Measurements from ENCODE around the gene GRK4.
"Not testable (repeated sequence)": the region's sequence is repeated elsewhere in the genome, so short reads cannot be mapped to it uniquely, and the experiment has no call there.

The GRK4 gene

GRCh38 chr4:2930758-2931511 lies 32.4 kb upstream of the GRK4 start:
- no peak for DNase-seq (ENCODE audit: low read depth)

GRCh38 chr4:2931512-2932301 lies 31.7 kb upstream of the GRK4 start:
- DNase-seq (ENCODE audit: low read depth), result no peak

GRCh38 chr4:2932321-2932950 lies 30.9 kb upstream of the GRK4 start:
- no peak for DNase-seq (ENCODE audit: low read depth)

GRCh38 chr4:2932951-2933565 lies 30.3 kb upstream of the GRK4 start:
- DNase-seq (ENCODE audit: low read depth), result no peak

GRCh38 chr4:2933566-2934076 lies 29.8 kb upstream of the GRK4 start:
- no peak for DNase-seq (ENCODE audit: low read depth)

GRCh38 chr4:2934077-2934812 lies 29.1 kb upstream of the GRK4 start:
- DNase-seq (ENCODE audit: low read depth), result no peak

GRCh38 chr4:2934813-2935761 lies 28.3 kb upstream of the GRK4 start:
- peak; percentile 43 for DNase-seq (ENCODE audit: low read depth)

GRCh38 chr4:2935762-2936743 lies 27.3 kb upstream of the GRK4 start:
- no peak for DNase-seq (ENCODE audit: low read depth)

- no peak for DNase-seq (ENCODE audit: low read depth)
These were observed 26.6 kb upstream of the GRK4 start for GRCh38 chr4:2936773-2937145.

GRCh38 chr4:2937146-2937857 lies 26.1 kb upstream of the GRK4 start:
- DNase-seq (ENCODE audit: low read depth), result no peak

- no peak for DNase-seq (ENCODE audit: low read depth)
These were observed 25.4 kb upstream of the GRK4 start for GRCh38 chr4:2937986-2938385.

GRCh38 chr4:2938411-2938810 lies 25.0 kb upstream of the GRK4 start:
- not testable (repeated sequence) for DNase-seq (ENCODE audit: low read depth)

GRCh38 chr4:2938906-2939305 lies 24.5 kb upstream of the GRK4 start:
- no peak for DNase-seq (ENCODE audit: low read depth)

GRCh38 chr4:2939383-2940243 lies 23.8 kb upstream of the GRK4 start:
- DNase-seq (ENCODE audit: low read depth), result no peak

- DNase-seq (ENCODE audit: low read depth), result no peak
These were observed 22.9 kb upstream of the GRK4 start for GRCh38 chr4:2940267-2941137.

- no peak for DNase-seq (ENCODE audit: low read depth)
These were observed 22.0 kb upstream of the GRK4 start for GRCh38 chr4:2941138-2942036.
